Eye (tissue), 1 donor: Measurements from ENCODE around the gene ISG20L2.
A peak's percentile ranks its signal among the peaks of the same experiment; 100 is the strongest.

Experiments used
- DNase-seq: peaks from one replicate; pipeline ENCODE4 v3.0.0-alpha.2; 2015

The ISG20L2 gene

GRCh38 chr1:156689035-156689952, 39.3 kb downstream of the ISG20L2 start:
- peak; percentile 96 for DNase-seq

- no peak for DNase-seq
Measured at GRCh38 chr1:156684227-156684782, 44.3 kb downstream of the ISG20L2 start.

DNA sequence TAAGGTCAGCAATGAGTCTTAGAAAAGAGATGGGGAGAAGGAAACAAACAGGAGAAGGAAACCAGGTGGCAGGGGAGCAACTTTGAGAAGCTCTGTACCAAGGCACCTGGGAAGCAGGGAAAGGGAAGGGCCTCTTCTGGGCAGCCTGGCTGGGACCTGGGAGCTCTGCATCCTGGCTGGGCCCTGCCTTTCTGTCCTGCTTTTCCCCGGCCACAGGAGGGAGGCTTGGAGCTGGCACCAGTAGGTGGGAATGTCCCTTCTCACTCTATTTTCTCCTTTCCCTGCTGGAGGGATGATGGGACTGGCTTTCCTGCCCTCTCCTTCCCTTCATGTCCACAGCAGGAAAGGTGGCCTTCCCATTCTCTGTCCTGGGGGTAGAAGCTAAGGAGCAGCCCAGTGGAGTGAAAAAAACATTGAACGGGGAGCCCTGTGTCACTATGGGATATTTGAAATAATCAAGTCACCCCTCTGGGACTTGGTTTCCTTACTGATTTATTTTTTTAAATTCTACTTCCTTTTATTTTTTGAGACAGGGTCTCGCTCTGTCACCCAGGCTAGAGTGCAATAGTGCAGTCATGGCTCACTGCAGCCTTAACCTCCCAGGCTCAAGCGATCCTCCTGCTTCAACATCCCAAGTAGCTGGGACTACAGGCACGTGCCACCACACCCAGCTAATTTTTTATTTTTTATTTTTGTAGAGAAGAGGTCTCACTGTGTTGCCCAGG, 46.2 kb downstream of the ISG20L2 start:
- DNase-seq, result no peak

GRCh38 chr1:156681196-156681960, 47.2 kb downstream of the ISG20L2 start:
- no peak for DNase-seq

- DNase-seq, result no peak
Measured at GRCh38 chr1:156680056-156680455, 48.5 kb downstream of the ISG20L2 start.

GRCh38 chr1:156677616-156678596, 50.7 kb downstream of the ISG20L2 start:
- peak; percentile 93 for DNase-seq

DNA sequence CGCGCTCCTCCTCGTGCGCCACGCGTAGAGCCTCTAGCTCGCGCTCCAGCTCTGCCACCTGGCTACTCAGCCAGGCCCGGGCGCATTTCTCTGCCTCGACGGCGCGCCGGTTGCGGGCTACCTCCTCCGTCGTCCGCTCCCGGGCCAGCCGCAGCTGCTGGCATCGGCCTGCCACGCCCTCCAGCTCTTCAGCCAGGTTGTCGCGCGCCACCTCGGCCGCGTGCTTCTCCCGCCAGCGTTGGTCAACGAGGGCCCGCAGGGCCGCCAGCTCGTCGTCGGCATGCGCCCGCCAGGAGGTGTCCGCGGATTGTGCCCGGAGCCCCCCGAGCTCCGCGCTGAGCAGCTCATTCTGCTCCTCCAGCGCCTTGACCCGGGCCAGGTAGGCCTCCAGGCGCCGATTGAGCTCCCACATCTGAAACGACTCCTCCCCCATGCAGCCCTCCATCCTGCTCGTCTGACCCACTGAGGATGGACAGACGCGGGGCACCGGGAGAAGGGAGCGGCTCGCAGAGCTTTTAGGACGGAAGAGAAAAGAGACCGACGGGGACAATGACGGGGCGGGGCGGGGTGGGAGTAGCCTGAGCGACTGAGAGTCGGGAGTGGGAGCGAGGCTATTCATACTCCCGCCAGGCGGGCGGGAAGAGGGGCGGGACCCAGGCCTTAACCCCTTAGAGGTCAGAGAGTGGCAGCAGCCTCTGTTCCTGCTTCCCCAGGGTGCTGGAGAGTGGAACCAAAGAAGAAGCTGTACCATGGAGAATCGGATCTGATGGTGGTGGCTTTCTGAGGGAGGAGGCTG, 51.5 kb downstream of the ISG20L2 start, which contains the start of gene NES:
Gene NES, minus strand, starts transcription at position 588 of the 796 bp plus-strand sequence. Its CDS starts 143 bp downstream, at position 445.
- DNase-seq, result peak; percentile 94

- DNase-seq, result no peak
Measured at GRCh38 chr1:156676114-156676819, 52.3 kb downstream of the ISG20L2 start.

DNA sequence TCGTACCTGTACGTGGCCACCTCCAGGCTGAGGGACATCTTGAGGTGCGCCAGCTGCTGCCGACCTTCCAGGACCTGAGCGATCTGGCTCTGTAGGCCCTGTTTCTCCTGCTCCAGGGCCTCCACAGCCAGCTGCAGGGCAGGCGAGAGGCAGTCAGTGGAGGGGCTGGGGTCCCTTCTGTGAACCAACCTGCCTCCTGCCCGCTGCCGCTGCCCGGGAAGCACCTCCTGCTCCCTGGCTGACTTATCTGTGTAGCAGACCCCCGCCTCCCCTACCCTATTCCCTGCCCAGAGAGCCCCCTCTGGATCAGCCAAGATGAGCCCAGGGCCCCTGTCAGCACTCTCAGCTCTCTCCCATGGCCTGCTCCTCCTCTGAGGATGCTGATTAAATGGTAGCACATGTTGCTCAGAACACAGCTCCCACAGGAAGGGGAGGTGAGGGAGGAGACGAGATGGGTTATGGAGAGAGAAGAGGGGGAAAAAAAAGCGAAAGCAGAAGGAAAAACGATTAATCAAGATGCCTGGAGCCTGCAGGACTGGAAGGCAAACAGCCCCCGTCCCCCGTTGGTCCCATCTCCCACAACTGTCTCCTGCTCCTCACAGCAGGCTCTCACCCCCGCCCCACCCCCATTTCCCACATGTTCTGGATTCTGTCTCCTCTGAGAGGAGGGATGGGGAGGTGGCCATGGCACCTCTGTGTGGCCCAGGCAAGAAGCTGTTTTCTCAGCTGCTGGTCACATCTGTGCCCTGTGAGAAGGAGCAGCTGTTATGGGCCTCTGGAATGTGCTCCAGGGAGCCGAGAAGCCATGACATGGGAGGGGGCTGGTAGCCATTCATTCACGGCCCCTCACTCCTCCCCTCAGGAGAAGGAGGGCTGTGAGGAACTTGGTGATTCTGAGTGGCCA, 53.1 kb downstream of the ISG20L2 start:
- peak; percentile 87 for DNase-seq

- DNase-seq, result peak; percentile 94
Measured at GRCh38 chr1:156673387-156674121, 55.0 kb downstream of the ISG20L2 start.
